Body of pancreas (tissue), 4 donors: ENCODE measurements around the gene ACER2. TPM values are rescaled to one million over a fixed set of nuclear protein-coding genes. Genes with fewer than 3 reads are reported as not detected.
"Not testable (repeated sequence)": the region's sequence is repeated elsewhere in the genome, so short reads cannot be mapped to it uniquely, and the experiment has no call there.

Source experiments
- ATAC-seq: fragments of 150-250 bp; one replicate; pipeline ENCODE4 v1.9.1; 2016
- DNase-seq, 4 donors: peaks; one replicate each; pipeline ENCODE4 v3.0.0-alpha.2; 2019
- H3K27ac ChIP-seq, 4 donors: fragments of 200-600 bp; sonication (generic); 1 replicate in 3 of 4; 2 replicates in 1 of 4; pipeline versions ENCODE4 v1.5.1 to v1.6.1; 2016 to 2019; ENCODE audit warnings: mild to moderate bottlenecking in 1 of 4, mixed read lengths in 1 of 4, moderate library complexity in 1 of 4
- H3K27me3 ChIP-seq, 2 donors: fragments of 200-600 bp; sonication (generic); one replicate each; pipeline ENCODE4 v1.6.0; 2016; ENCODE audit warnings: mild to moderate bottlenecking in 1 of 2
- H3K36me3 ChIP-seq, 2 donors: fragments of 200-600 bp; sonication (generic); replicated peaks in 1 of 2; 2 replicates each; pipeline ENCODE4 v1.5.1; 2016; ENCODE audit warnings: low read depth in 2 of 2; ENCODE audit not compliant: insufficient read depth in 1 of 2
- H3K4me1 ChIP-seq: fragments of 200-600 bp; sonication (generic); one replicate; pipeline ENCODE4 v1.6.0; 2016
- H3K4me3 ChIP-seq, 2 donors: fragments of 200-600 bp; sonication (generic); 1 replicate in 1 of 2; 2 replicates in 1 of 2; pipeline ENCODE4 v1.5.1; 2016 to 2019
- H3K9me3 ChIP-seq, 3 donors: fragments of 200-600 bp; sonication (generic); 1 replicate in 2 of 3; 2 replicates in 1 of 3; pipeline ENCODE4 v1.5.1; 2016
- CTCF ChIP-seq, 7 experiments: fragments of 450-650 bp in 4 of 7; fragments of 200-600 bp in 3 of 7; sonication (generic) in 3 of 7; IDR thresholded peaks; one replicate each; pipeline ENCODE4 v1.5.1; 2016 to 2019; ENCODE audit warnings: antibody characterized with exemption in 7 of 7
- POLR2A ChIP-seq, 3 donors: fragments of 450-650 bp; IDR thresholded peaks; one replicate each; pipeline ENCODE4 v1.6.1; 2016; ENCODE audit warnings: antibody characterized with exemption in 3 of 3, mild to moderate bottlenecking in 2 of 3
- WGBS, 2 donors: methylation state at CpG; one replicate each; pipeline ENCODE4 v1.1.5; 2017; 5-methylcytosine and 5-hydroxymethylcytosine counted together
- intact Hi-C: fragments of 100-400 bp; cut with DNase I; formaldehyde crosslinking; loops from one replicate; pipeline ENCODE4 v1.15.1; 2023
- total RNA-seq, 2 donors: library from RNA; depleted of rRNA; stranded (reverse); fragments of >200 nt; gene quantifications; one replicate each; pipeline ENCODE4 v1.1.0, GENCODE V29; 2016

ACER2 gene
- total RNA-seq, 2 donors from 2014 or later: 5.3 to 8.0 TPM

GRCh38 chr9:19431361-19432171 lies 22.8 kb downstream of the ACER2 start:
- Histone ChIP-seq H3K27me3 (no peaks in the 10 kb centered on the region), H3K4me3 (no peak overlapping the region), H3K27ac (peak overlapping the region in 2 of 4 donors; percentile 23 to 44), H3K9me3 (no peaks in the 10 kb centered on the region), H3K4me1 (peaks cover 5% of the 10 kb centered on the region), H3K36me3 (peaks cover 0 to 2% of the 10 kb centered on the region in 2 donors)
- intact Hi-C loops: no loop called here
- 51 to 66% methylated on average over 13 to 14 of the region's 14 CpGs for WGBS, 2 donors
- ATAC-seq (peak; percentile 71), DNase-seq (peak in 3 of 4 donors; percentile 26 to 36 (median 32))
- TF ChIP-seq CTCF (IDR thresholded peaks at IDR 0.05) (no peak), POLR2A (IDR thresholded peaks at IDR 0.05) (no peak)

GRCh38 chr9:19432473-19432872 lies 23.7 kb downstream of the ACER2 start:
- ATAC-seq (no peak), DNase-seq (no peak)
- no peak overlapping the region for H3K27ac ChIP-seq
- peaks cover 5% of the 10 kb centered on the region for H3K4me1 ChIP-seq
- H3K9me3 ChIP-seq: no peaks in the 10 kb centered on the region
- no peak overlapping the region for H3K4me3 ChIP-seq
- no peaks in the 10 kb centered on the region for H3K27me3 ChIP-seq
- intact Hi-C loops: no loop called here
- TF ChIP-seq POLR2A (IDR thresholded peaks at IDR 0.05) (no peak), CTCF (IDR thresholded peaks at IDR 0.05) (no peak)
- H3K36me3 ChIP-seq: peaks cover 0 to 2% of the 10 kb centered on the region in 2 donors

- H3K4me1 ChIP-seq, ATAC-seq, H3K27me3 ChIP-seq, DNase-seq, intact Hi-C loops, H3K27ac ChIP-seq, H3K9me3 ChIP-seq, H3K4me3 ChIP-seq, H3K36me3 ChIP-seq: not testable (repeated sequence)
- 100% methylated on average over 8 of the region's 35 CpGs; no CpG with 5 or more reads in 1 of the 2 donors for WGBS, 2 donors
Measured at GRCh38 chr9:19433729-19434128, 24.9 kb downstream of the ACER2 start.

- WGBS, 2 donors: 84 to 89% methylated on average over 1 of the region's 1 CpG
- Histone ChIP-seq H3K27me3 (no peaks in the 10 kb centered on the region), H3K27ac (no peak overlapping the region), H3K4me1 (no peaks in the 10 kb centered on the region), H3K4me3 (no peak overlapping the region), H3K36me3 (no peaks in the 10 kb centered on the region), H3K9me3 (no peaks in the 10 kb centered on the region)
- no peak for TF ChIP-seq CTCF (IDR thresholded peaks at IDR 0.05)
- intact Hi-C loops: no loop called here
- DNase-seq (no peak), ATAC-seq (no peak)
Measured at GRCh38 chr9:19440376-19440775, 31.6 kb downstream of the ACER2 start.

- Histone ChIP-seq H3K36me3 (no peaks in the 10 kb centered on the region), H3K27me3 (no peaks in the 10 kb centered on the region), H3K4me3 (no peak overlapping the region), H3K4me1 (no peaks in the 10 kb centered on the region), H3K27ac (no peak overlapping the region), H3K9me3 (no peaks in the 10 kb centered on the region)
- TF ChIP-seq CTCF (IDR thresholded peaks at IDR 0.05) (no peak), POLR2A (IDR thresholded peaks at IDR 0.05) (no peak)
- DNase-seq (no peak), ATAC-seq (no peak)
- 82 to 90% methylated on average over 2 to 5 of the region's 5 CpGs for whole genome bisulfite sequencing, 2 donors
- intact Hi-C loops: no loop called here
Measured at GRCh38 chr9:19440823-19441580, 32.2 kb downstream of the ACER2 start.
